GM19452 (cell line): ENCODE data around the gene B3GNT7.
"Not testable (repeated sequence)": the region's sequence is repeated elsewhere in the genome, so short reads cannot be mapped to it uniquely, and the experiment has no call there.

ENCODE experiments used
- ATAC-seq: cut with Tn5 transposase; IDR thresholded peaks from one replicate; pipeline ENCODE4 v1.9.1; 2021; ENCODE audit not compliant: unreplicated experiment

Gene B3GNT7

GRCh38 chr2:231364961-231365810 is 30.3 kb upstream of the B3GNT7 start:
- ATAC-seq, result no peak

GRCh38 chr2:231367178-231367577 is 28.3 kb upstream of the B3GNT7 start:
- no peak for ATAC-seq

- no peak for ATAC-seq
Observed at GRCh38 chr2:231369580-231370428, 25.7 kb upstream of the B3GNT7 start.

GRCh38 chr2:231370429-231370748 is 25.1 kb upstream of the B3GNT7 start:
- ATAC-seq, result no peak

GRCh38 chr2:231370749-231371429 is 24.6 kb upstream of the B3GNT7 start:
- no peak for ATAC-seq

GRCh38 chr2:231371430-231372054 is 24.0 kb upstream of the B3GNT7 start:
- ATAC-seq, result no peak

GRCh38 chr2:231372326-231372725 is 23.2 kb upstream of the B3GNT7 start:
- no peak for ATAC-seq

- ATAC-seq, result no peak
Observed at GRCh38 chr2:231373184-231373583, 22.3 kb upstream of the B3GNT7 start.

- ATAC-seq, result no peak
Observed at GRCh38 chr2:231373786-231374349, 21.6 kb upstream of the B3GNT7 start.

GRCh38 chr2:231374771-231375170 is 20.7 kb upstream of the B3GNT7 start:
- no peak for ATAC-seq

GRCh38 chr2:231375994-231376615 is 19.4 kb upstream of the B3GNT7 start:
- ATAC-seq, result not testable (repeated sequence)

- ATAC-seq, result no peak
Observed at GRCh38 chr2:231376857-231377256, 18.7 kb upstream of the B3GNT7 start.

GRCh38 chr2:231378026-231378722 is 17.3 kb upstream of the B3GNT7 start:
- ATAC-seq, result no peak

GRCh38 chr2:231379266-231380215 is 16.0 kb upstream of the B3GNT7 start:
- no peak for ATAC-seq

- ATAC-seq, result no peak
Observed at GRCh38 chr2:231380307-231380706, 15.2 kb upstream of the B3GNT7 start.

GRCh38 chr2:231380991-231381847 is 14.3 kb upstream of the B3GNT7 start:
- no peak for ATAC-seq

- no peak for ATAC-seq
Observed at GRCh38 chr2:231382116-231382515, 13.4 kb upstream of the B3GNT7 start.
